Mucosa of rectum (tissue), 2 donors: ENCODE data around the gene LPP.
"Not testable (repeated sequence)": the region's sequence is repeated elsewhere in the genome, so short reads cannot be mapped to it uniquely, and the experiment has no call there.

Experiments used
- H3K27ac ChIP-seq, 2 donors: one replicate each; pipeline ENCODE4 v1.7.0; 2013; ENCODE audit warnings: inconsistent platforms in 2 of 2, low read depth in 2 of 2, low read length in 2 of 2
- H3K27me3 ChIP-seq, 2 donors: one replicate each; pipeline ENCODE4 v1.7.0; 2013; ENCODE audit warnings: low read length in 2 of 2; ENCODE audit not compliant: control insufficient read depth in 2 of 2, insufficient read depth in 2 of 2
- H3K36me3 ChIP-seq, 2 donors: one replicate each; pipeline ENCODE4 v1.7.0; 2013; ENCODE audit warnings: low read length in 2 of 2; ENCODE audit not compliant: control insufficient read depth in 2 of 2, insufficient read depth in 2 of 2
- H3K4me1 ChIP-seq, 2 donors: one replicate each; pipeline ENCODE4 v1.7.0; 2013; ENCODE audit warnings: low read length in 2 of 2, mild to moderate bottlenecking in 1 of 2; ENCODE audit not compliant: control insufficient read depth in 2 of 2, insufficient read depth in 2 of 2
- H3K4me3 ChIP-seq, 2 donors: one replicate each; pipeline ENCODE4 v1.7.0; 2013; ENCODE audit warnings: low read length in 2 of 2
- H3K9ac ChIP-seq, 2 donors: one replicate each; pipeline ENCODE4 v1.7.0; 2013; ENCODE audit warnings: low read length in 2 of 2, low read depth in 1 of 2, mild to moderate bottlenecking in 1 of 2
- H3K9me3 ChIP-seq, 2 donors: one replicate each; pipeline ENCODE4 v1.7.0; 2013; ENCODE audit warnings: low read length in 2 of 2; ENCODE audit not compliant: control insufficient read depth in 2 of 2
- donor health status: healthy.
- donor health status: Normal muscosa, but diverticular disease.

Gene LPP

GRCh38 chr3:188602111-188602510 lies 448.2 kb downstream of the LPP start:
- H3K27me3 ChIP-seq: no peaks in the 10 kb centered on the region
- H3K4me1 ChIP-seq: no peaks in the 10 kb centered on the region
- H3K36me3 ChIP-seq: no peaks in the 10 kb centered on the region
- no peak overlapping the region for H3K9ac ChIP-seq
- no peak overlapping the region for H3K4me3 ChIP-seq
- H3K9me3 ChIP-seq: no peaks in the 10 kb centered on the region
- H3K27ac ChIP-seq: no peak overlapping the region

- no peak overlapping the region for H3K27ac ChIP-seq
These were observed 448.7 kb downstream of the LPP start for GRCh38 chr3:188602620-188603019.

GRCh38 chr3:188604651-188605050 lies 450.7 kb downstream of the LPP start:
- H3K4me1 ChIP-seq: no peaks in the 10 kb centered on the region
- no peaks in the 10 kb centered on the region for H3K9me3 ChIP-seq
- no peak overlapping the region for H3K9ac ChIP-seq
- no peak overlapping the region for H3K4me3 ChIP-seq
- peaks cover 6 to 9% of the 10 kb centered on the region in 2 donors for H3K36me3 ChIP-seq
- H3K27ac ChIP-seq: no peak overlapping the region
- H3K27me3 ChIP-seq: no peaks in the 10 kb centered on the region

More at GRCh38 chr3:188602620-188603019, 448.7 kb downstream of the LPP start:
- Histone ChIP-seq H3K4me3 (no peak overlapping the region), H3K9ac (no peak overlapping the region), H3K9me3 (no peaks in the 10 kb centered on the region), H3K36me3 (no peaks in the 10 kb centered on the region), H3K4me1 (no peaks in the 10 kb centered on the region), H3K27me3 (no peaks in the 10 kb centered on the region)

GRCh38 chr3:188605231-188605630 lies 451.3 kb downstream of the LPP start:
- peaks cover 12 to 15% of the 10 kb centered on the region in 2 donors for H3K36me3 ChIP-seq
- H3K9ac ChIP-seq: no peak overlapping the region
- no peak overlapping the region for H3K27ac ChIP-seq
- no peaks in the 10 kb centered on the region for H3K9me3 ChIP-seq
- no peaks in the 10 kb centered on the region for H3K27me3 ChIP-seq
- H3K4me1 ChIP-seq: no peaks in the 10 kb centered on the region
- no peak overlapping the region for H3K4me3 ChIP-seq

GRCh38 chr3:188605905-188606304 lies 451.9 kb downstream of the LPP start:
- H3K27ac ChIP-seq: no peak overlapping the region
- no peak overlapping the region for H3K4me3 ChIP-seq
- no peaks in the 10 kb centered on the region for H3K9me3 ChIP-seq
- H3K27me3 ChIP-seq: no peaks in the 10 kb centered on the region
- H3K4me1 ChIP-seq: no peaks in the 10 kb centered on the region
- H3K9ac ChIP-seq: no peak overlapping the region
- H3K36me3 ChIP-seq: peaks cover 16% of the 10 kb centered on the region in 2 donors

GRCh38 chr3:188607805-188608315 lies 453.9 kb downstream of the LPP start:
- Histone ChIP-seq H3K4me3 (no peak overlapping the region), H3K9ac (no peak overlapping the region), H3K27ac (no peak overlapping the region), H3K27me3 (no peaks in the 10 kb centered on the region), H3K9me3 (no peaks in the 10 kb centered on the region), H3K36me3 (peaks cover 16% of the 10 kb centered on the region in 2 donors), H3K4me1 (no peaks in the 10 kb centered on the region)

- no peaks in the 10 kb centered on the region for H3K9me3 ChIP-seq
- no peak overlapping the region for H3K27ac ChIP-seq
- no peak overlapping the region for H3K4me3 ChIP-seq
- H3K27me3 ChIP-seq: no peaks in the 10 kb centered on the region
- H3K4me1 ChIP-seq: no peaks in the 10 kb centered on the region
- H3K9ac ChIP-seq: no peak overlapping the region
- H3K36me3 ChIP-seq: peaks cover 16% of the 10 kb centered on the region in 2 donors
These were observed 454.4 kb downstream of the LPP start for GRCh38 chr3:188608401-188608800.

- H3K4me3 ChIP-seq, H3K27me3 ChIP-seq, H3K4me1 ChIP-seq, H3K27ac ChIP-seq, H3K9ac ChIP-seq, H3K9me3 ChIP-seq: not testable (repeated sequence)
- peaks cover 16% of the 10 kb centered on the region in 2 donors for H3K36me3 ChIP-seq
These were observed 459.8 kb downstream of the LPP start for GRCh38 chr3:188613721-188614120.

GRCh38 chr3:188617270-188617669 lies 463.3 kb downstream of the LPP start:
- H3K27me3 ChIP-seq: no peaks in the 10 kb centered on the region
- H3K9ac ChIP-seq: no peak overlapping the region
- no peak overlapping the region for H3K27ac ChIP-seq
- no peaks in the 10 kb centered on the region for H3K36me3 ChIP-seq
- H3K4me3 ChIP-seq: no peak overlapping the region
- no peaks in the 10 kb centered on the region for H3K4me1 ChIP-seq
- no peaks in the 10 kb centered on the region for H3K9me3 ChIP-seq

- H3K36me3 ChIP-seq: no peaks in the 10 kb centered on the region
- H3K9ac ChIP-seq: no peak overlapping the region
- H3K27me3 ChIP-seq: no peaks in the 10 kb centered on the region
- no peaks in the 10 kb centered on the region for H3K9me3 ChIP-seq
- no peak overlapping the region for H3K27ac ChIP-seq
- no peak overlapping the region for H3K4me3 ChIP-seq
- no peaks in the 10 kb centered on the region for H3K4me1 ChIP-seq
These were observed 464.2 kb downstream of the LPP start for GRCh38 chr3:188617988-188618701.
